SIG-M5 treated with dmso at 0.1 percent for 504 hours (cell line): ENCODE results near the gene RPL13A.
A peak's percentile ranks its signal among the peaks of the same experiment; 100 is the strongest.

Experiments
- DNase-seq: peaks from one replicate; lab custom pipeline; 2025; ENCODE audit not compliant: unreplicated experiment; lab: John Stamatoyannopoulos, UW

Gene RPL13A

DNA sequence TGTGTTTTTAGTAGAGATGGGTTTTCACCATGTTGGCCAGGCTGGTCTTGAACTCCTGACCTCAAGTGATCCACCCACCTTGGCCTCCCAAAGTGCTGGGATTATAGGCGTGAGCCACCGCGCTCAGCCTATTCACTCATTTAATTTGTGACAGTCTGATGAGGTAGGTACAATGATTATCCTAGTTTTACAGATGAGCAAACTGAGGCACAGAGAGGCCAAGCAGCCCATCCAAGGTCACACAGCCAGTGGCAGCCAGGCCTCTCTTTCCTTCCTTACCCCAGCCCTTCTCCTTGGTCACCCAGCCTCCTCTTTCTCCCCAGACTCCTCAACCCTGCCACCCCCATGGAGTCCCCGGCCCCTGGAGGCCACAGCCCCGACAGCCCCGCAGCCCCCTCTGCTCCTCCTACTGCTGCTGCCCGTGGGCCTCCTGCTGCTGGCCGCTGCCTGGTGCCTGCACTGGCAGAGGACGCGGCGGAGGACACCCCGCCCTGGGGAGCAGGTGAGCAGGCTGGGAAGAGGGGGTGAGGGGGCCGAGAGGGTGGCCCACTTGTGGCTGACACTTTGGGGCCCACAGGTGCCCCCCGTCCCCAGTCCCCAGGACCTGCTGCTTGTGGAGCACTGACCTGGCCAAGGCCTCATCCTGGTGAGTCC is 7.3 kb upstream of the RPL13A start:
- no peak for DNase-seq

DNA sequence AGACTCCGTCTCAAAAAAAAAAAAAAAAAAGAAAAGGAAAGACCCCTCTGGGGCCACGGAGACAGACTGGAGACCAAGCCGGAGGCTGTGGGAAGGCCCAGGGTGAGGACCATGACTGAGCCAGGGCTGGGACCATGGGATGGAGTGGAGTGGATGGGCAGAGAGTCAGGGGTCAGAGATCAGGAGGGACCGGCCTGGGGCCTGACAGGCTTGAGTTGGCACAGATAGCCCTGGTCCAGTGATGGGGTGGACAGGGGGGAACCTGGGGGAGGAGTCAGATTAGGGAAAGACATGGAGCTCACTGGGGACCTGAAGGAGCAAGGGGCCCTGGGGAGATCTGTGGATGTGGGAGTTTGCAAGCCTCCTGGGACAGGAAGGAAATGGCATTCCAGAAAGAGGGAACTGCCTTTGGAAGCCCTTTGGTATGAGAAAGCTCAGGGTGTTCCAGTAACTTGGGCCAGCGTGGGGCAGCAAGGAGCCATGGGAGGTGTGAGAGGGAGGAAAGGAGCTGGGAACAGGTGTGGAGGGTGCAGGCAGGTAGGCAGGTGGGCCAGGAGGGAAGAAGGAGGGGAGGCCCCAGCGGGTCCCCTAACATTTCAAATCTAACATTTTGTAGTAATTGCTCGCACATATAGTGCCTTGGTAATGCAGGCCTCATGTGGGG is 6.3 kb upstream of the RPL13A start:
- DNase-seq, result no peak

DNA sequence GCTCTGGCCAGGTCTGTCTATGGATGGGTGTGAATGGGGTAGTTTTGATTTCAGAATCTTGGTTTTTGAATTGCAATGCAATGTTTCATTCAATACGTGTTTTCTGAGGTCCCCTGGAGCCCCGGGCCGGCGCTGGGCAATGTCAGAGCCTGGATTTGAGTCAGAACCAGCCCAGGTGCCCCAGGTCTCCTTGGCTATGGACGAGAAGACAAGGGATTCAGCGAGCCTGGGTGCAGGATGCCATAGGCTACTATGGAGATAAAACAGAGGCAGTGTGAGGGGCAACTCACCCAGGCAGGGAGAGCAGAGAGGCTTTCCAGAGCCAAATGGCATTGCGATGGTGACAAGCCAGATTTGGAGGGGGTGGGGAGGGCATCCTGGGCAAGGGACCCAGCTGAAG is 1.2 kb upstream of the RPL13A start:
- no peak for DNase-seq

GRCh38 chr19:49486710-49487276 is 615 bp upstream of the RPL13A start:
- DNase-seq, result no peak

- DNase-seq, result peak; percentile 38
These were observed 846 bp downstream of the RPL13A start for GRCh38 chr19:49488046-49488862.

DNA sequence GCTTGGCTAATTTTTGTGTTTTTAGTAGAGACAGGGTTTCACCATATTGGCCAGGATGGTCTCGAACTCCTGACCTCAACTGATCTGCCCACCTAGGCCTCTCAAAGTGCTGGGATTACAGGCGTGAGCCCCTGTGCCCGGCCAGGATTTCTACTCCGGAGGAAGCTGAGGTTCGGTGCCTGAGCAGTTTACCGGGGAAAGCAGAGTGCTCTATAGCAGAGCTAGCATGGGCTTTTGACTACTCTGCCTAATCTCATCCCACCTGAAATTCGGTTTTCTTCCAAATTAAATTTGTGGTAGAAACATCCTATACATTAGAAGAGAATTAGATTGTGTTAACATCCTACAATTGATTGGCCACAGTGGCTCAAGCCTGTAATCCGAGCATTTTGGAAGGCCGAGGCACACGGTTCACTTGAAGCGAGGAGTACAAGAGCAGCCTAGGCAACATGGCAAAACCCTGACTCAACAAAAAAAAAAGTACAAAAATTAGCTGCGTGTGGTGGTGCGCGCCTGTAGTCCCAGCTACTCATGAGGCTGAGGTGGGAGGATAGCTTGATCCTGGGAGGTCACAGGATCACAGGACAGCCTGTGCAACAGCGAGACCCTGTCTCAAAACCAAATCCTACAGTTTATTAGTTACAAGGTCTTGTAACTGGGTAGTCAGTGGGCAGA is 1.6 kb downstream of the RPL13A start:
- DNase-seq, result no peak

GRCh38 chr19:49489601-49490167 is 2.3 kb downstream of the RPL13A start:
- peak; percentile 46 for DNase-seq

DNA sequence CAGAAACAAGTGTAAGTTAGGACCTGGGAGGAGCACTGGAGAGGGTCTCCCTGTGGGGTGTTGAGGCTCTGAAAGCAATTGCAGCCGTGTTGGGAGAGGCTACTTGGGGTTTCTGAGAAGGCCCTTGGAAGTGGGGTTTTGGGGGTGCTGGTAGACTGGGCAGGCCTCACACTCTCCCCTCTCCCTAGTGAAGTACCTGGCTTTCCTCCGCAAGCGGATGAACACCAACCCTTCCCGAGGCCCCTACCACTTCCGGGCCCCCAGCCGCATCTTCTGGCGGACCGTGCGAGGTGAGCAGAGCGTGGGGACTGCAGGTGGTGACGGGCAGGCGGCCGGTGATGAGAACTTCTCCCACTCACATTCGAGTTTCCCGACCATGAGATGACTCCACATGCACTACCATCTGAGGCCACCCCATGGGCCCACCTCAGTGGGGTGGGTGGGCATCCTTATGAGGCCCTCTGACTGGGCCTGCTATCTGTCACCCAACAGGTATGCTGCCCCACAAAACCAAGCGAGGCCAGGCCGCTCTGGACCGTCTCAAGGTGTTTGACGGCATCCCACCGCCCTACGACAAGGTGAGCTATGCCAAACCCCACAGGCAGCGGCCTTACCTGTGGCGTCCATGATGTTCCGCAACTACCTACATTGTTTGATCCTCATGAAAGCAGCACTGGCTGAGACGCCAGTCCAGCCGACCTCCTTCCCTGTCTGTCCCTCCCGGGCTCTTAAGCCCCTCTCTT is 3.0 kb downstream of the RPL13A start:
- DNase-seq, result no peak

GRCh38 chr19:49491030-49491803 is 3.8 kb downstream of the RPL13A start:
- DNase-seq, result no peak

- DNase-seq, result no peak
These were observed 4.6 kb downstream of the RPL13A start for GRCh38 chr19:49491804-49492572.

- DNase-seq, result peak; percentile 55
These were observed 5.4 kb downstream of the RPL13A start for GRCh38 chr19:49492573-49493405.

- DNase-seq, result no peak
These were observed 9.2 kb downstream of the RPL13A start for GRCh38 chr19:49496574-49497008.

- peak; percentile 90 for DNase-seq
These were observed 9.8 kb downstream of the RPL13A start for GRCh38 chr19:49497047-49497788.

- no peak for DNase-seq
These were observed 10.3 kb downstream of the RPL13A start for GRCh38 chr19:49497789-49498103.

DNA sequence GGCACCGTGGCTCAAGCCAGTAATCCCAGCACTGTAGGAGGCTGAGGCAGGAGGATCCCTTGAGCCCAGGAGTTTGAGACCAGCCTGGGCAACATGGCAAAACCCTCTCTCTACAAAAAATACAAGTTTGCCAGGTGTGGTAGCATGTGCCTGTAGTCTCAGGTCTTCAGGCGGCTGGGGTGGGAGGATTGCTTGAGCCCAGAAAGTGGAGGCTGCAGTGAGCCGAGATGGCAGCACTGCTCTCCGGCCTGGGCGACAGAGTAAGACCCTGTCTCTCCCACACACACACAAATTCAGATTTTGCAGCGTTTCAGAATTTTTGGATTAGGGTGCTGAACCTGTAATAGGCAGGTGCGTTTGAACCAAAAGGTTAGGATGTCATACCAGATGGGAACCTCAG is 11.1 kb downstream of the RPL13A start:
- DNase-seq, result no peak

DNA sequence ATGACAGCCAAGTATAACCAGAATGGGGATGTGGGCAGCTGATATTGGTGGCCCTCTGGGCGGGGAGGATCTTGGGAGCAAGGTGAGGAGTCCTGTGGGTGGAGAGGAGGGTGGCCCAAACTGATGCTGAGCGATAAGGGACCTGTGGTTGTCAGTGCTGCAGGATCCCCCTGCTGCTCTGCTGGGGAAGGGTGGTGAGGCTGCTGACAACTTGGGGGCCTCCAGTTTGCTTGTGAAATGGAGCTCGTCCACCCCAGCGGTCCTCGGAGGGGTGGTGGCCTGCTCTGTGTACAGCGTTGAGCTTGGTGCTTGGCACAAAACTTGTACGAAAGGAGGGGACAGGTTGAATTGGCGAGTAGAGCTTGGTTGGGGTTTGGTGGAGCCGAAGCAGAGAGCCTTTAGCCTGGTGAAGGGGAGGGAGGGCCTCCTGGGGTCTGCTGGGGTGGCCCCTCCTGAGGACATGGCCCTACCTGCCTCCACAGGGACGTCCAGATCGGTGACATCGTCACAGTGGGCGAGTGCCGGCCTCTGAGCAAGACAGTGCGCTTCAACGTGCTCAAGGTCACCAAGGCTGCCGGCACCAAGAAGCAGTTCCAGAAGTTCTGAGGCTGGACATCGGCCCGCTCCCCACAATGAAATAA is 11.7 kb downstream of the RPL13A start:
- no peak for DNase-seq
